GM10248 (cell line): ENCODE results near the gene TM9SF4.
"Not testable (repeated sequence)": the region's sequence is repeated elsewhere in the genome, so short reads cannot be mapped to it uniquely, and the experiment has no call there.

Source experiments
- CTCF ChIA-PET: fragments of 300-600 bp; sonication (Branson Sonifier 250); formaldehyde crosslinking; extraction: SDS; loops from one replicate; lab custom pipeline; 2021; ENCODE audit warnings: antibody characterized with exemption; lab: Yijun Ruan, JAX
- POLR2A ChIA-PET: fragments of 350-650 bp; sonication (Branson Sonifier 250); formaldehyde crosslinking; extraction: SDS; loops from one replicate; lab custom pipeline; 2020; ENCODE audit warnings: antibody characterized with exemption; lab: Yijun Ruan, JAX
- DNase-seq: peaks from one replicate; pipeline ENCODE4 v3.0.0; 2012; ENCODE audit errors: extremely low spot score
- CTCF ChIP-seq: IDR thresholded peaks from 2 replicates; pipeline ENCODE4 v1.5.1; 2012; ENCODE audit warnings: mild to moderate bottlenecking, low read depth; ENCODE audit errors: extremely low read depth, missing control alignments, control extremely low read depth

Gene TM9SF4

GRCh38 chr20:32191873-32192272 lies 82.4 kb downstream of the TM9SF4 start:
- DNase-seq, result no peak

GRCh38 chr20:32192698-32193097 lies 83.2 kb downstream of the TM9SF4 start:
- no peak for TF ChIP-seq CTCF
- no peak for DNase-seq
- ChIA-PET CTCF (no interaction called here), POLR2A (no interaction called here)

More at GRCh38 chr20:32191873-32192272, 82.4 kb downstream of the TM9SF4 start:
- POLR2A ChIA-PET, result no interaction called here
- CTCF ChIA-PET, result no interaction called here
- TF ChIP-seq CTCF, result no peak

- DNase-seq, POLR2A ChIA-PET, CTCF ChIA-PET: not testable (repeated sequence)
These were observed 83.8 kb downstream of the TM9SF4 start for GRCh38 chr20:32193336-32193735.

- TF ChIP-seq CTCF, result no peak
- ChIA-PET POLR2A (no interaction called here), CTCF (no interaction called here)
- DNase-seq, result no peak
These were observed 84.5 kb downstream of the TM9SF4 start for GRCh38 chr20:32193996-32194395.

- no peak for TF ChIP-seq CTCF
- ChIA-PET CTCF (interaction anchor here (1.7 kb wide), 1 partner anchor 10 kb away, joined by 4 read pairs; no protein-coding TSS in a partner anchor), POLR2A (no interaction called here)
- no peak for DNase-seq
These were observed 86.1 kb downstream of the TM9SF4 start for GRCh38 chr20:32195581-32195980.

GRCh38 chr20:32196613-32197012 lies 87.1 kb downstream of the TM9SF4 start:
- CTCF ChIA-PET, result interaction anchor here (1.7 kb wide), 1 partner anchor 9 kb away, joined by 4 read pairs; no protein-coding TSS in a partner anchor
- POLR2A ChIA-PET, DNase-seq: not testable (repeated sequence)

GRCh38 chr20:32197136-32197535 lies 87.6 kb downstream of the TM9SF4 start:
- CTCF ChIA-PET, POLR2A ChIA-PET, DNase-seq: not testable (repeated sequence)

GRCh38 chr20:32199006-32199405 lies 89.5 kb downstream of the TM9SF4 start:
- CTCF ChIA-PET, result interaction anchor here (0.8 kb wide), 1 partner anchor 64 kb away, joined by 3 read pairs; no protein-coding TSS in a partner anchor
- DNase-seq, result no peak
- no peak for TF ChIP-seq CTCF
- POLR2A ChIA-PET, result interaction anchor here (0.6 kb wide), 1 partner anchor 301 kb away, joined by 6 read pairs; no protein-coding TSS in a partner anchor
